GM10266 (cell line): ENCODE data around the gene ACO1.

Experiments
- DNase-seq: peaks from one replicate; pipeline ENCODE4 v3.0.0; 2012; ENCODE audit errors: extremely low spot score
- TF ChIP-seq, protein P1 (sequence below): IDR thresholded peaks from 2 replicates; pipeline ENCODE4 v1.5.1; 2012; ENCODE audit warnings: mild to moderate bottlenecking, low read depth; ENCODE audit not compliant: control insufficient read depth, insufficient read depth; ENCODE audit errors: missing control alignments

ACO1 gene

DNA sequence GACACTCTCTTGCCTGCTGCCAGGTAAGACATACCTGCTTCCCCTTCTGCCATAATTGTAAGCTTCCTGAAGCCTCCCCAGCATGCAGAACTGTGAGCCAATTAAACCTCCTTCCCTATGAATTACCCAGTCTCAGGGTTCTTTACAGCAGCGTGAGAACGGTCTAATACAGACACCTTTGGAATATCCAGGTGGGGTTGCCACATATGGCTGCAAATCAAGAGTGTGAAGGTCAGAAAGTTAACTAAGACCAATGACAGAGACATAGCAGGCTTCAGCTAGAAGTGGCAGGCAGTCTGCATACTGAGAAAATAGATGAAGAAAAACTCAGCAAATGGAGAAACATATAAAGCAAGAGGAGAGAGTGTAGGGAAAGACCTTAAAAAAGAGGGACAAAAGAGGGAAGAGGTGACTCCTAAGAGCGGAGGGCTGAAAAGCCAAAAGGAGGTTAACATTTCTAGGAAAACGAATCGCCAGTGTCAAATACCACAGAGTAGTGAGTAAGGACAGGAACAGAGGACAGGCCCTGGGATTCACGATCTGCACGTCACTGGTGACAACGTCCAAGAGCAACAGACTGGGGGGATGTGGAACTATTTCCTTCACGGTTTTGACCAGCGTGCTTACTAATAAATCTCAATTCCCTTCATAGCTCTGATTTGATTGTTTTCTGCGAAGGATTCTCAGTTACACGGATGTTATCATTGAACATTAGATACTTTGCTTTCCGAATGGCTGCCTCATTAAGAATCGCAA is 1.7 kb upstream of the ACO1 start:
- TF ChIP-seq, protein P1, sequence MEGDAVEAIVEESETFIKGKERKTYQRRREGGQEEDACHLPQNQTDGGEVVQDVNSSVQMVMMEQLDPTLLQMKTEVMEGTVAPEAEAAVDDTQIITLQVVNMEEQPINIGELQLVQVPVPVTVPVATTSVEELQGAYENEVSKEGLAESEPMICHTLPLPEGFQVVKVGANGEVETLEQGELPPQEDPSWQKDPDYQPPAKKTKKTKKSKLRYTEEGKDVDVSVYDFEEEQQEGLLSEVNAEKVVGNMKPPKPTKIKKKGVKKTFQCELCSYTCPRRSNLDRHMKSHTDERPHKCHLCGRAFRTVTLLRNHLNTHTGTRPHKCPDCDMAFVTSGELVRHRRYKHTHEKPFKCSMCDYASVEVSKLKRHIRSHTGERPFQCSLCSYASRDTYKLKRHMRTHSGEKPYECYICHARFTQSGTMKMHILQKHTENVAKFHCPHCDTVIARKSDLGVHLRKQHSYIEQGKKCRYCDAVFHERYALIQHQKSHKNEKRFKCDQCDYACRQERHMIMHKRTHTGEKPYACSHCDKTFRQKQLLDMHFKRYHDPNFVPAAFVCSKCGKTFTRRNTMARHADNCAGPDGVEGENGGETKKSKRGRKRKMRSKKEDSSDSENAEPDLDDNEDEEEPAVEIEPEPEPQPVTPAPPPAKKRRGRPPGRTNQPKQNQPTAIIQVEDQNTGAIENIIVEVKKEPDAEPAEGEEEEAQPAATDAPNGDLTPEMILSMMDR, result no peak

GRCh38 chr9:32384002-32384363 is 460 bp upstream of the ACO1 start:
- TF ChIP-seq, protein P1, result no peak
- no peak for DNase-seq

More for the DNA sequence above, 1.7 kb upstream of the ACO1 start:
- no peak for DNase-seq

DNA sequence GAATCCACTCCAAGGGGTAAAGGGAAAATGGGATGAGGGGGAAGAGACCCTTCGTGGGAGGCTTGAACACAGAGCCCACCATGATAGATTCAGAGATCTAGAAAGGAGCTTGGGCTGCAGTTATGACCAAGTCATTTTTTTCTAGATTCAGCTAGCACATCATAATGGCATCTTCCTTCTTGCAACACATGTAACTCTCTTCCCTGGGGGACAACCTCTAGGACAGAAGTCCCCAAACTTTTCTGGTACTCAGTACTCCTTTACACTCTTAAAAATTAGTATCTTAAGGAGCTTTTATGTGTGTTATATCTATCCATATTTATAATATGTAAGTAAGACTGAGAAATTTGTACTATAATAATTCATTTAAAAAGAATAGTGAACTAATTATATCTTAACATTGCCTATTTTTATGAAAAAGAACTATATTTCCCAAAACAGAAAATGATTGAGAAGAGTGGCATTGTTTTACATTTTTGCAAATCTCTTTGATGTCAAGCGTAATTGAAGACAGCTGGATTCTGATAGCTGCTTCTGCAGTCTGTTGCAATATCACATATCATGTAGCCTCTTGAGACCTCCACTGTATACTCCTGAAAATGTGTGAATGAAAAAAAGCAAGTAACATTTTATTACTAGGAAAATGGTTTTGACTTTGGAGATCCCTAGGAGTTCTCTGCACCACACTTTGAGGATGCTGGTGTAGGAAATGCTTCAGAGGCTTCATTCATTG is 875 bp downstream of the ACO1 start:
- TF ChIP-seq, protein P1, result no peak
- no peak for DNase-seq

GRCh38 chr9:32385885-32386283 is 1.4 kb downstream of the ACO1 start:
- TF ChIP-seq, protein P1, result no peak
- DNase-seq, result no peak

- TF ChIP-seq, protein P1, result no peak
- DNase-seq, result no peak
Measured at GRCh38 chr9:32387256-32387655, 2.8 kb downstream of the ACO1 start.

DNA sequence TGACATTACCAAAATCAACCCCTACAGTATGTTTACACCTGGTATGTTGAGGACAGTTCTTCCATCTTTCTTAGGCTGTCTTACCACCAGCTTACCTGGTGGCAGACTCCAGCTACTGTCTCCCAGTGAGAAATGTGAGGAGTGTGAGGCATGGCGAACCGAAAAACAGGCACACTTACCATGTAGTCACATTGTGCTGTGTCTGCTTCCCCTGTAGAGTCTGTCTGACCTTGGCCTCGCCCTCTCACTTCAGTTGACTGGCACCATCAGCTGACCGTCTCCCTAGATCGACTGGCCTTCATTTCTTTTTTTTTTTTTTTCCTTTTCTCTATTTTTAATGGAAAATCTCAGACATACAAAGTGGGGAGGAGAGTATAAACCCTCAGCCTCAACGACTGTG is 4.9 kb downstream of the ACO1 start:
- DNase-seq, result no peak
- TF ChIP-seq, protein P1, result no peak

- TF ChIP-seq, protein P1, result no peak
- no peak for DNase-seq
Measured at GRCh38 chr9:32393911-32394310, 9.5 kb downstream of the ACO1 start.
